ENCODE measurements around the gene ALDOC. TPM values are rescaled to one million over a fixed set of nuclear protein-coding genes. Genes with fewer than 3 reads are reported as not detected.

The ALDOC gene
- total RNA-seq, 1 experiment from 2014 or later = 53.2 TPM

- no peak overlapping the region for H2AK5ac ChIP-seq (ENCODE audit: insufficient read length, low read length)
- Mint-ChIP-seq H3K9me3 (no peaks in the 10 kb centered on the region; a peak in 1 of 5 replicates), H3K4me3 (no peak overlapping the region), H3K27ac (no peak overlapping the region), H3K36me3 (ENCODE audit: insufficient read depth in 1 of 3, low read depth in 3 of 3) (peaks cover 19 to 26% (median 26%) of the 10 kb centered on the region in 3 experiments; a peak in 6 of 7 replicates), H3K27me3 (ENCODE audit: low read depth) (no peaks in the 10 kb centered on the region), H3K4me1 (no peaks in the 10 kb centered on the region)
- H3K4ac ChIP-seq (ENCODE audit: low read depth, low read length) = no peak overlapping the region
- H2BK5ac ChIP-seq (ENCODE audit: insufficient read length, low read length) = no peak overlapping the region
- no peak overlapping the region for H2AFZ ChIP-seq (ENCODE audit: low read length)
- no peak overlapping the region for H3T11ph ChIP-seq (ENCODE audit: low read length)
- H3K23ac ChIP-seq (ENCODE audit: insufficient read length, low read depth, low read length) = no peak overlapping the region
- no peak overlapping the region for H2BK15ac ChIP-seq (ENCODE audit: low read depth, low read length)
- no peaks in the 10 kb centered on the region for H3K9me3 ChIP-seq (ENCODE audit: control insufficient read depth, low read depth, low read length)
- H3K4me2 ChIP-seq (ENCODE audit: insufficient read depth, insufficient read length, low read length) = no peak overlapping the region
- no peaks in the 10 kb centered on the region for H3K27me3 ChIP-seq (ENCODE audit: insufficient read depth, low read length)
- no peak overlapping the region for H3K18ac ChIP-seq (ENCODE audit: insufficient read length, low read depth, low read length)
- no peak overlapping the region for H2BK12ac ChIP-seq (ENCODE audit: insufficient read length, low read depth, low read length)
- no peaks in the 10 kb centered on the region for H4K20me1 ChIP-seq (ENCODE audit: control insufficient read depth, insufficient read depth, insufficient read length)
- H3K23me2 ChIP-seq (ENCODE audit: insufficient read length, low read depth, low read length, poor library complexity, severe bottlenecking) = no peaks in the 10 kb centered on the region
- no peak for DNase-seq
- no CpG with 5 or more reads among the region's 3 CpGs for WGBS (ENCODE audit: extremely low coverage, insufficient read length, low lambda C conversion rate)
- no peak overlapping the region for H2BK20ac ChIP-seq (ENCODE audit: low read depth, low read length, poor library complexity, severe bottlenecking)
- no peaks in the 10 kb centered on the region for H3K4me1 ChIP-seq (ENCODE audit: insufficient read depth, low read length)
- no peak overlapping the region for H2BK120ac ChIP-seq (ENCODE audit: low read depth, low read length, poor library complexity, severe bottlenecking)
- H4K91ac ChIP-seq (ENCODE audit: insufficient read length, low read depth, low read length) = no peak overlapping the region
- H3K27ac ChIP-seq (ENCODE audit: insufficient read length, low read depth, low read length) = no peak overlapping the region
- no peak overlapping the region for H4K8ac ChIP-seq (replicated peaks; ENCODE audit: insufficient read length, low read depth, low read length)
- no peaks in the 10 kb centered on the region for H3K79me1 ChIP-seq (ENCODE audit: insufficient read depth, low read depth, low read length, poor library complexity, severe bottlenecking)
- TF ChIP-seq, protein P1, sequence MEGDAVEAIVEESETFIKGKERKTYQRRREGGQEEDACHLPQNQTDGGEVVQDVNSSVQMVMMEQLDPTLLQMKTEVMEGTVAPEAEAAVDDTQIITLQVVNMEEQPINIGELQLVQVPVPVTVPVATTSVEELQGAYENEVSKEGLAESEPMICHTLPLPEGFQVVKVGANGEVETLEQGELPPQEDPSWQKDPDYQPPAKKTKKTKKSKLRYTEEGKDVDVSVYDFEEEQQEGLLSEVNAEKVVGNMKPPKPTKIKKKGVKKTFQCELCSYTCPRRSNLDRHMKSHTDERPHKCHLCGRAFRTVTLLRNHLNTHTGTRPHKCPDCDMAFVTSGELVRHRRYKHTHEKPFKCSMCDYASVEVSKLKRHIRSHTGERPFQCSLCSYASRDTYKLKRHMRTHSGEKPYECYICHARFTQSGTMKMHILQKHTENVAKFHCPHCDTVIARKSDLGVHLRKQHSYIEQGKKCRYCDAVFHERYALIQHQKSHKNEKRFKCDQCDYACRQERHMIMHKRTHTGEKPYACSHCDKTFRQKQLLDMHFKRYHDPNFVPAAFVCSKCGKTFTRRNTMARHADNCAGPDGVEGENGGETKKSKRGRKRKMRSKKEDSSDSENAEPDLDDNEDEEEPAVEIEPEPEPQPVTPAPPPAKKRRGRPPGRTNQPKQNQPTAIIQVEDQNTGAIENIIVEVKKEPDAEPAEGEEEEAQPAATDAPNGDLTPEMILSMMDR (conservative IDR thresholded peaks at IDR 0.05) = no peak
- H3K9ac ChIP-seq (ENCODE audit: extremely low read depth, insufficient read length, low read length) = no peak overlapping the region
- no peak overlapping the region for H3K56ac ChIP-seq (ENCODE audit: insufficient read length, low read depth, low read length)
- no peaks in the 10 kb centered on the region for H3K79me2 ChIP-seq (ENCODE audit: insufficient read depth, low read length)
- H4K5ac ChIP-seq (ENCODE audit: insufficient read length, low read depth, low read length) = no peak overlapping the region
- H3K14ac ChIP-seq (ENCODE audit: insufficient read depth, low read length) = no peak overlapping the region
Measured at GRCh38 chr17:28585851-28586250, 9.2 kb upstream of the ALDOC start.

All from H9 (cell line).